GM12878 (cell line): ENCODE results near the gene PLD3.

Experiments
- CEBPB ChIP-seq, 2 experiments: fragments of 150-350 bp in 1 of 2; IDR thresholded peaks; 2 replicates each; pipeline ENCODE4 v1.6.1; 2012 to 2014; ENCODE audit warnings: low read depth in 2 of 2, low read length in 2 of 2, borderline replicate concordance in 1 of 2, inconsistent platforms in 1 of 2
- CHD4 ChIP-seq: fragments of 200-600 bp; sonication (generic); IDR thresholded peaks from 2 replicates; pipeline ENCODE4 v1.6.1; 2016; ENCODE audit warnings: mild to moderate bottlenecking
- CREB1 ChIP-seq: IDR thresholded peaks from 2 replicates; pipeline ENCODE4 v1.6.1; 2012; ENCODE audit warnings: low read depth, mild to moderate bottlenecking, inconsistent platforms
- CTCF ChIP-seq, 3 experiments: IDR thresholded peaks in 2 of 3; conservative IDR thresholded peaks in 1 of 3; 2 replicates each; pipeline ENCODE4 v1.5.1; 2011; ENCODE audit warnings: low read depth in 3 of 3, low read length in 3 of 3, mild to moderate bottlenecking in 3 of 3, control low read depth in 2 of 3, moderate library complexity in 2 of 3, inconsistent platforms in 1 of 3, mixed read lengths in 1 of 3; ENCODE audit not compliant: control insufficient read depth in 2 of 3, insufficient read depth in 1 of 3; ENCODE audit errors: extremely low read depth in 1 of 3
- EP300 ChIP-seq, 2 experiments: fragments of 150-350 bp in 1 of 2; IDR thresholded peaks; 2 replicates each; pipeline ENCODE4 v1.6.1; 2011 to 2012; ENCODE audit warnings: low read depth in 2 of 2, low read length in 2 of 2, borderline replicate concordance in 1 of 2, improper control_type of control experiment in 1 of 2, inconsistent platforms in 1 of 2; ENCODE audit not compliant: control insufficient read depth in 1 of 2
- KAT2A ChIP-seq: conservative IDR thresholded peaks from 2 replicates; pipeline ENCODE4 v1.6.1; 2011; ENCODE audit warnings: low read depth, low read length; ENCODE audit not compliant: control insufficient read depth
- NFYB ChIP-seq: IDR thresholded peaks from 2 replicates; pipeline ENCODE4 v1.6.1; 2011; ENCODE audit warnings: low read depth, mild to moderate bottlenecking, low read length, improper control_type of control experiment, moderate library complexity; ENCODE audit not compliant: insufficient read depth
- POLR2A ChIP-seq: IDR thresholded peaks from 2 replicates; pipeline ENCODE4 v1.6.1; 2011; ENCODE audit warnings: low read depth, mild to moderate bottlenecking, low read length
- RAD21 ChIP-seq: IDR thresholded peaks from 2 replicates; pipeline ENCODE4 v1.6.1; 2011; ENCODE audit warnings: mild to moderate bottlenecking, low read depth, low read length, moderate library complexity; ENCODE audit not compliant: insufficient read depth
- SMARCA5 ChIP-seq: fragments of 450-650 bp; IDR thresholded peaks from 2 replicates; pipeline ENCODE4 v1.6.1; 2017; ENCODE audit warnings: mild to moderate bottlenecking
- TF ChIP-seq, protein P1 (sequence below): IDR thresholded peaks from 2 replicates; pipeline ENCODE4 v1.6.1; 2011; ENCODE audit warnings: low read depth, mild to moderate bottlenecking, low read length, moderate library complexity, borderline replicate concordance; ENCODE audit errors: extremely low read depth

GRCh38 chr19:40407714-40408597, 59.5 kb downstream of the PLD3 start:
- TF ChIP-seq, protein P1, sequence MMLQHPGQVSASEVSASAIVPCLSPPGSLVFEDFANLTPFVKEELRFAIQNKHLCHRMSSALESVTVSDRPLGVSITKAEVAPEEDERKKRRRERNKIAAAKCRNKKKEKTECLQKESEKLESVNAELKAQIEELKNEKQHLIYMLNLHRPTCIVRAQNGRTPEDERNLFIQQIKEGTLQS: no peak
- TF ChIP-seq CEBPB (IDR thresholded peaks at IDR 0.05; ENCODE audit: borderline replicate concordance in 1 of 2, low read depth in 2 of 2, low read length in 2 of 2) (no peak), CTCF (IDR thresholded peaks at IDR 0.05 in 2 of 3, conservative IDR thresholded peaks at IDR 0.05 in 1 of 3; ENCODE audit: control insufficient read depth in 2 of 3, extremely low read depth in 1 of 3, insufficient read depth in 1 of 3, low read depth in 3 of 3, low read length in 3 of 3) (no peak), KAT2A (no peak), SMARCA5 (no peak), CHD4 (no peak), RAD21 (no peak), CREB1 (no peak), NFYB (no peak), POLR2A (no peak), EP300 (IDR thresholded peaks at IDR 0.05; ENCODE audit: borderline replicate concordance in 1 of 2, control insufficient read depth in 1 of 2, low read depth in 2 of 2, low read length in 2 of 2) (no peak)
